Liver (tissue), 3 donors: Measurements from ENCODE around the gene MPRIP.

Source experiments
- GABPA ChIP-seq, 2 donors: IDR thresholded peaks in 1 of 2; conservative IDR thresholded peaks in 1 of 2; 2 replicates each; pipeline ENCODE4 v1.6.1; 2016; ENCODE audit warnings: antibody characterized with exemption in 2 of 2, mild to moderate bottlenecking in 1 of 2, moderate library complexity in 1 of 2
- JUND ChIP-seq, 2 donors: IDR thresholded peaks; 2 replicates each; pipeline ENCODE4 v1.6.1; 2016; ENCODE audit warnings: antibody characterized with exemption in 2 of 2
- RAD21 ChIP-seq, 2 donors: IDR thresholded peaks; 2 replicates each; pipeline ENCODE4 v1.6.1; 2016; ENCODE audit warnings: antibody characterized with exemption in 2 of 2, mild to moderate bottlenecking in 2 of 2
- SP1 ChIP-seq: IDR thresholded peaks from 2 replicates; pipeline ENCODE4 v1.6.1; 2018; ENCODE audit warnings: antibody characterized with exemption, mild to moderate bottlenecking
- TAF1 ChIP-seq: conservative IDR thresholded peaks from 2 replicates; pipeline ENCODE4 v1.6.1; 2016; ENCODE audit warnings: antibody characterized with exemption, mild to moderate bottlenecking
- YY1 ChIP-seq: IDR thresholded peaks from 2 replicates; pipeline ENCODE4 v1.6.1; 2016; ENCODE audit warnings: antibody characterized with exemption, mild to moderate bottlenecking
- TF ChIP-seq, protein P1 (sequence below): fragments of 150-350 bp; IDR thresholded peaks from 2 replicates; pipeline ENCODE4 v1.5.1; 2017; ENCODE audit warnings: improper control_type of control experiment, low read depth, low read length; ENCODE audit not compliant: missing input control
- TF ChIP-seq, protein P2 (sequence below): IDR thresholded peaks from 2 replicates; pipeline ENCODE4 v1.6.1; 2016; ENCODE audit warnings: antibody characterized with exemption, mild to moderate bottlenecking
- TF ChIP-seq, protein P3 (sequence below): IDR thresholded peaks from 2 replicates; pipeline ENCODE4 v1.6.1; 2016; ENCODE audit warnings: antibody characterized with exemption
- TF ChIP-seq, protein P4 (sequence below): IDR thresholded peaks from 2 replicates; pipeline ENCODE4 v1.6.1; 2016; ENCODE audit warnings: antibody characterized with exemption
- donor health status: healthy.
- donor health status: healthy.

DNA sequence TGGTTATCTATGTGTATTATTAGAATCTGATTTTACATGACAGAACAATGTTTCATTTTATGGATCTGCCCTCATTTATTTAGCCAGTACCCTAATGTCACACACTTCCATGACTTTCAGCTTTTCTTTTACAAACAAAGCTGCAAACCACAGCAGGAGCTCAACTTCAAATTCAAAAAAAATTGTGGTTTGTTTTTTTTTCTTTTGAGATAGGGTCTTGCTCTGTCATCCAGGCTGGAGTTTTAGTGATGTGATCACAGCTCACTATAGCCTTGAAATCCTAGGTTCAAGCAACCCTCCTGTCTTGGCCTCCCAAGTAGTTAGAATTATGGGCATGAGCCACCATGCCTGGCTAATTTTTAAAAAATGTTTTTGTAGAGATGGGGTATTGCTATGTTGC lies 8.2 kb upstream of the MPRIP start:
- TF ChIP-seq RAD21 (IDR thresholded peaks at IDR 0.05) (no peak), YY1 (no peak), GABPA (IDR thresholded peaks at IDR 0.05 in 1 of 2, conservative IDR thresholded peaks at IDR 0.05 in 1 of 2) (no peak), SP1 (no peak), TAF1 (no peak), JUND (IDR thresholded peaks at IDR 0.05) (no peak)
- TF ChIP-seq, protein P1, sequence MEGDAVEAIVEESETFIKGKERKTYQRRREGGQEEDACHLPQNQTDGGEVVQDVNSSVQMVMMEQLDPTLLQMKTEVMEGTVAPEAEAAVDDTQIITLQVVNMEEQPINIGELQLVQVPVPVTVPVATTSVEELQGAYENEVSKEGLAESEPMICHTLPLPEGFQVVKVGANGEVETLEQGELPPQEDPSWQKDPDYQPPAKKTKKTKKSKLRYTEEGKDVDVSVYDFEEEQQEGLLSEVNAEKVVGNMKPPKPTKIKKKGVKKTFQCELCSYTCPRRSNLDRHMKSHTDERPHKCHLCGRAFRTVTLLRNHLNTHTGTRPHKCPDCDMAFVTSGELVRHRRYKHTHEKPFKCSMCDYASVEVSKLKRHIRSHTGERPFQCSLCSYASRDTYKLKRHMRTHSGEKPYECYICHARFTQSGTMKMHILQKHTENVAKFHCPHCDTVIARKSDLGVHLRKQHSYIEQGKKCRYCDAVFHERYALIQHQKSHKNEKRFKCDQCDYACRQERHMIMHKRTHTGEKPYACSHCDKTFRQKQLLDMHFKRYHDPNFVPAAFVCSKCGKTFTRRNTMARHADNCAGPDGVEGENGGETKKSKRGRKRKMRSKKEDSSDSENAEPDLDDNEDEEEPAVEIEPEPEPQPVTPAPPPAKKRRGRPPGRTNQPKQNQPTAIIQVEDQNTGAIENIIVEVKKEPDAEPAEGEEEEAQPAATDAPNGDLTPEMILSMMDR: no peak
- TF ChIP-seq, protein P2, sequence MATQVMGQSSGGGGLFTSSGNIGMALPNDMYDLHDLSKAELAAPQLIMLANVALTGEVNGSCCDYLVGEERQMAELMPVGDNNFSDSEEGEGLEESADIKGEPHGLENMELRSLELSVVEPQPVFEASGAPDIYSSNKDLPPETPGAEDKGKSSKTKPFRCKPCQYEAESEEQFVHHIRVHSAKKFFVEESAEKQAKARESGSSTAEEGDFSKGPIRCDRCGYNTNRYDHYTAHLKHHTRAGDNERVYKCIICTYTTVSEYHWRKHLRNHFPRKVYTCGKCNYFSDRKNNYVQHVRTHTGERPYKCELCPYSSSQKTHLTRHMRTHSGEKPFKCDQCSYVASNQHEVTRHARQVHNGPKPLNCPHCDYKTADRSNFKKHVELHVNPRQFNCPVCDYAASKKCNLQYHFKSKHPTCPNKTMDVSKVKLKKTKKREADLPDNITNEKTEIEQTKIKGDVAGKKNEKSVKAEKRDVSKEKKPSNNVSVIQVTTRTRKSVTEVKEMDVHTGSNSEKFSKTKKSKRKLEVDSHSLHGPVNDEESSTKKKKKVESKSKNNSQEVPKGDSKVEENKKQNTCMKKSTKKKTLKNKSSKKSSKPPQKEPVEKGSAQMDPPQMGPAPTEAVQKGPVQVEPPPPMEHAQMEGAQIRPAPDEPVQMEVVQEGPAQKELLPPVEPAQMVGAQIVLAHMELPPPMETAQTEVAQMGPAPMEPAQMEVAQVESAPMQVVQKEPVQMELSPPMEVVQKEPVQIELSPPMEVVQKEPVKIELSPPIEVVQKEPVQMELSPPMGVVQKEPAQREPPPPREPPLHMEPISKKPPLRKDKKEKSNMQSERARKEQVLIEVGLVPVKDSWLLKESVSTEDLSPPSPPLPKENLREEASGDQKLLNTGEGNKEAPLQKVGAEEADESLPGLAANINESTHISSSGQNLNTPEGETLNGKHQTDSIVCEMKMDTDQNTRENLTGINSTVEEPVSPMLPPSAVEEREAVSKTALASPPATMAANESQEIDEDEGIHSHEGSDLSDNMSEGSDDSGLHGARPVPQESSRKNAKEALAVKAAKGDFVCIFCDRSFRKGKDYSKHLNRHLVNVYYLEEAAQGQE: no peak
- TF ChIP-seq, protein P3, sequence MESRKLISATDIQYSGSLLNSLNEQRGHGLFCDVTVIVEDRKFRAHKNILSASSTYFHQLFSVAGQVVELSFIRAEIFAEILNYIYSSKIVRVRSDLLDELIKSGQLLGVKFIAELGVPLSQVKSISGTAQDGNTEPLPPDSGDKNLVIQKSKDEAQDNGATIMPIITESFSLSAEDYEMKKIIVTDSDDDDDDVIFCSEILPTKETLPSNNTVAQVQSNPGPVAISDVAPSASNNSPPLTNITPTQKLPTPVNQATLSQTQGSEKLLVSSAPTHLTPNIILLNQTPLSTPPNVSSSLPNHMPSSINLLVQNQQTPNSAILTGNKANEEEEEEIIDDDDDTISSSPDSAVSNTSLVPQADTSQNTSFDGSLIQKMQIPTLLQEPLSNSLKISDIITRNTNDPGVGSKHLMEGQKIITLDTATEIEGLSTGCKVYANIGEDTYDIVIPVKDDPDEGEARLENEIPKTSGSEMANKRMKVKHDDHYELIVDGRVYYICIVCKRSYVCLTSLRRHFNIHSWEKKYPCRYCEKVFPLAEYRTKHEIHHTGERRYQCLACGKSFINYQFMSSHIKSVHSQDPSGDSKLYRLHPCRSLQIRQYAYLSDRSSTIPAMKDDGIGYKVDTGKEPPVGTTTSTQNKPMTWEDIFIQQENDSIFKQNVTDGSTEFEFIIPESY: no peak
- TF ChIP-seq, protein P4, sequence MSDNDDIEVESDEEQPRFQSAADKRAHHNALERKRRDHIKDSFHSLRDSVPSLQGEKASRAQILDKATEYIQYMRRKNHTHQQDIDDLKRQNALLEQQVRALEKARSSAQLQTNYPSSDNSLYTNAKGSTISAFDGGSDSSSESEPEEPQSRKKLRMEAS: no peak
